Uterus (tissue), 2 donors: ENCODE measurements around the gene CCL2.

ENCODE experiments used
- CTCF ChIP-seq, 4 experiments: fragments of 200-600 bp in 2 of 4; fragments of 450-650 bp in 2 of 4; sonication (generic) in 2 of 4; IDR thresholded peaks; one replicate each; pipeline ENCODE4 v1.5.1; 2016 to 2019; ENCODE audit warnings: antibody characterized with exemption in 4 of 4, mild to moderate bottlenecking in 2 of 4, moderate library complexity in 1 of 4
- POLR2A ChIP-seq, 2 donors: fragments of 450-650 bp; IDR thresholded peaks; one replicate each; pipeline ENCODE4 v1.6.1; 2016; ENCODE audit warnings: antibody characterized with exemption in 2 of 2, mild to moderate bottlenecking in 1 of 2, moderate library complexity in 1 of 2

- TF ChIP-seq CTCF (IDR thresholded peaks at IDR 0.05), result no peak
- TF ChIP-seq POLR2A (IDR thresholded peaks at IDR 0.05), result no peak
Measured at GRCh38 chr17:34260861-34261260, 5.8 kb downstream of the CCL2 start.
